Measurements from ENCODE around the gene BDH1. TPM values are rescaled to one million over a fixed set of nuclear protein-coding genes. Genes with fewer than 3 reads are reported as not detected.

BDH1 gene
- total and polyA plus RNA-seq, 5 experiments from 2014 or later, result 19.1 to 79.0 (median 30.9) TPM

- POLR2A ChIA-PET, result no interaction called here
- Mint-ChIP-seq H3K27me3 (peaks cover 10 to 37% (median 16%) of the 10 kb centered on the region in 5 donors), H3K9me3 (no peaks in the 10 kb centered on the region), H3K4me1 (no peaks in the 10 kb centered on the region), H3K4me3 (no peak overlapping the region), H3K36me3 (no peaks in the 10 kb centered on the region), H3K27ac (peak overlapping the region in 1 of 10 donors; percentile 43)
- no peak for DNase-seq
- no peak for ATAC-seq
These were observed 79.7 kb downstream of the BDH1 start for GRCh38 chr3:197475997-197476525.

GRCh38 chr3:197475514-197475913 is 80.3 kb downstream of the BDH1 start:
- no peaks in the 10 kb centered on the region for H3K9me3 Mint-ChIP-seq
- H3K4me3 Mint-ChIP-seq, result no peak overlapping the region
- DNase-seq (no peak), ATAC-seq (no peak)
- no peaks in the 10 kb centered on the region for H3K4me1 Mint-ChIP-seq
- POLR2A ChIA-PET, result no interaction called here
- peak overlapping the region in 1 of 10 donors; percentile 15 for H3K27ac Mint-ChIP-seq
- H3K36me3 Mint-ChIP-seq, result no peaks in the 10 kb centered on the region
- peaks cover 10 to 37% (median 16%) of the 10 kb centered on the region in 5 donors for H3K27me3 Mint-ChIP-seq

- POLR2A ChIA-PET, result no interaction called here
- Mint-ChIP-seq H3K36me3 (no peaks in the 10 kb centered on the region), H3K27me3 (peaks cover 9 to 50% (median 27%) of the 10 kb centered on the region in 5 donors), H3K27ac (peak overlapping the region in 1 of 10 donors; percentile 27), H3K4me1 (no peaks in the 10 kb centered on the region), H3K4me3 (no peak overlapping the region), H3K9me3 (no peaks in the 10 kb centered on the region)
- DNase-seq (no peak), ATAC-seq (no peak)
These were observed 83.6 kb downstream of the BDH1 start for GRCh38 chr3:197472151-197472550.

GRCh38 chr3:197471221-197472010 is 84.4 kb downstream of the BDH1 start:
- H3K27ac Mint-ChIP-seq, result peak overlapping the region in 1 of 10 donors; percentile 31
- ATAC-seq (no peak), DNase-seq (no peak)
- POLR2A ChIA-PET, result no interaction called here
- no peak overlapping the region for H3K4me3 Mint-ChIP-seq
- peaks cover 9 to 45% (median 29%) of the 10 kb centered on the region in 5 donors for H3K27me3 Mint-ChIP-seq
- no peaks in the 10 kb centered on the region for H3K4me1 Mint-ChIP-seq
- no peaks in the 10 kb centered on the region for H3K36me3 Mint-ChIP-seq
- no peaks in the 10 kb centered on the region for H3K9me3 Mint-ChIP-seq

DNA sequence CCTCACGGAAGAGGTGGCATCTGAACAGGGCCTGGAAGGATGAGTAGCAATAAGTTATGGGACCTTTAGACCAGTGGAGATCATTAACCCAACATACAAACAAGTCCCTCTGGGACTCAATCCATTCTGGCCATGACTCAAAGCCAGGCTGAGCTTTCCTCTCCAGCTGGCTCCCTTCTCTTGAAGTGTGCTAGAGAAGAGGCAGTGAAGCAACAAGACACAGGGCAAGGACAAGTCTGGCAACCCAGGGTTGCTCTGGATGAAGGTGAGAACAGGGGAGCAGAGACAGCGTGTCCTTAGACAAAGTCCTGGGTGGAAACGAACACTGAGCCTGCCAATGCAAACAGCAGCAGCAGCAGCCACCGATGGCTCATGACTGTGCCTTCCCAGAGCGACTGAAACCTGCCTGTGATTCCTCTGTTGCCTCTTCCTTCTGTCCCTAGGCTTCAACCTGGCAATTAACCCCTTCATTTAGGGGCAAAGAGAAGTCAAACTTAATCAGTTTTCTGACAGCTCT is 86.8 kb downstream of the BDH1 start:
- no peaks in the 10 kb centered on the region for H3K9me3 Mint-ChIP-seq
- H3K36me3 Mint-ChIP-seq, result no peaks in the 10 kb centered on the region
- no peak overlapping the region for H3K4me3 Mint-ChIP-seq
- ATAC-seq (no peak), DNase-seq (no peak)
- peaks cover 6 to 32% (median 28%) of the 10 kb centered on the region in 5 donors for H3K27me3 Mint-ChIP-seq
- POLR2A ChIA-PET, result no interaction called here
- no peak overlapping the region for H3K27ac Mint-ChIP-seq
- peaks cover 0 to under 1% (median 0%) of the 10 kb centered on the region in 4 donors for H3K4me1 Mint-ChIP-seq

GRCh38 chr3:197468167-197468566 is 87.6 kb downstream of the BDH1 start:
- no peak for ATAC-seq
- Mint-ChIP-seq H3K27me3 (peaks cover 6 to 29% (median 27%) of the 10 kb centered on the region in 5 donors), H3K4me3 (no peak overlapping the region), H3K27ac (no peak overlapping the region), H3K4me1 (peaks cover 0 to 5% (median 3%) of the 10 kb centered on the region in 4 donors), H3K9me3 (no peaks in the 10 kb centered on the region), H3K36me3 (no peaks in the 10 kb centered on the region)
- DNase-seq, result no peak
- POLR2A ChIA-PET, result no interaction called here

DNA sequence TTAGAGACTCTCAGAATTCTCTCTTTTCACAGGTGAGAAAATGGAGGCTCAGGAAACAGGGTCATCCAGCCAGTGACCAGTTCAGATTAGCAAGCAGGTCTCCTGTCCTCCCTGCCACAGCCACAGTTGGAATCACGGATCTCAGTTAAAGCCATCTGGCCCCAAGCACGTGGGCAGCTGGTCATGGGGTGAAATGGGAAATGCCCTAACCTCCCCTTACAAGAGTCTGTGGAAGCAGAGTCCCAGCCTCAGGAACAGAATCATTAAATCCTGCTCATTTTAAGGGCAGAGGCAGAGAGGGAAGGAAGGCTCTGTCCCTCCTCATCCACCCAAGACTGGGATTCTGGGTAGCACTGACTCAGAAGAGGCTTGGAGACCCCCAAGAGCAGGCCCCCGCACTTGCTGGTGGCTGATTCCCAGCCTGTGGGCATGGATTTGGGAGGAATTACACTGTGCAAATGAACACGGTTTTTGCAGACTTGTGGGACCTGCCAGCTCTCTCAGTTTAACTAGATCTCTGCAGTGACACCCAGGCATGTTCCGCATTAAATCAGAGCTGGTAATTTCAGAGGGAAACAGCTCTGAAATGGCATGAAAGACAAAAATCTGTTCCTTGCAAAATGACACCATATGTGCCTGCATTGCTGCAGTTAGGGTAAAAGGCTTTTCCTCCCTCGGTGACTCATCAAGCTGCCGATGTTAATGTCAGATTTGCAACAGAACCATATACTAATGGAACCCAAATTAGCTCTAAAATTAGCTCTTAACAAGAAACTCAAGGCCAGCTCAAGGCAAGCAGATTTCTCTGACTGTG is 89.0 kb downstream of the BDH1 start:
- ATAC-seq (no peak), DNase-seq (no peak)
- Mint-ChIP-seq H3K9me3 (peaks cover 0 to 1% (median 0%) of the 10 kb centered on the region in 9 donors), H3K27ac (no peak overlapping the region), H3K27me3 (peaks cover 3 to 29% (median 27%) of the 10 kb centered on the region in 5 donors), H3K4me1 (peaks cover 0 to 5% (median 3%) of the 10 kb centered on the region in 4 donors), H3K36me3 (no peaks in the 10 kb centered on the region), H3K4me3 (no peak overlapping the region)
- POLR2A ChIA-PET, result no interaction called here

DNA sequence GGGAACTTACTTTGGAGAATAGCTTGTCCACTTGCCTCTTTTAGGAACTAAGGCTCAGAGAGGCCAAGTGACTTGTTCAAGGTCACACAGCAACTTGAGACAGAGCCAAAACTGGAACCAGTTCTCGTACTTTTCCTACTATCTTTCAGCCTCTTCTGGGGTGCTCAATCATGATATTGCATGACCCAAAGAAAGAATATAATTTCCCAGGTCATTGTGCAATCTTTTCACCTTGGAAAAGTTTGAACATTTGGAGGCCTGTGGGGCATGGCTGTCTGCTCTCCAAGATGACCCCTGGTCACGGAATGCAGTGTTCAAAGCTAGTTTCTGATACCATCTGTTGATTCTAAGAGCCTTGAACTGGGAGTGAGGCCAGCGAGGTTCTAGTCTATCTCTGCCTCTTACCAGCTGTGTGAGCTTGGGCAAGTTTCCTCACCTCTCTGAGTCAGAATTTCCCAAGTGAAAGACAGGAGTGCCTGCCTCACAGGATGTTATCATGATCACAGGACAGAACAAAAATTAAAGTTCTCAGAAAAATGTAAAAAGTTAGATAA is 89.7 kb downstream of the BDH1 start:
- Mint-ChIP-seq H3K27me3 (peaks cover 3 to 29% (median 25%) of the 10 kb centered on the region in 5 donors), H3K4me1 (peaks cover 0 to 5% (median 3%) of the 10 kb centered on the region in 4 donors), H3K27ac (no peak overlapping the region), H3K36me3 (no peaks in the 10 kb centered on the region), H3K4me3 (no peak overlapping the region), H3K9me3 (peaks cover 0 to 7% (median 0%) of the 10 kb centered on the region in 9 donors)
- DNase-seq (no peak), ATAC-seq (no peak)
- POLR2A ChIA-PET, result no interaction called here

DNA sequence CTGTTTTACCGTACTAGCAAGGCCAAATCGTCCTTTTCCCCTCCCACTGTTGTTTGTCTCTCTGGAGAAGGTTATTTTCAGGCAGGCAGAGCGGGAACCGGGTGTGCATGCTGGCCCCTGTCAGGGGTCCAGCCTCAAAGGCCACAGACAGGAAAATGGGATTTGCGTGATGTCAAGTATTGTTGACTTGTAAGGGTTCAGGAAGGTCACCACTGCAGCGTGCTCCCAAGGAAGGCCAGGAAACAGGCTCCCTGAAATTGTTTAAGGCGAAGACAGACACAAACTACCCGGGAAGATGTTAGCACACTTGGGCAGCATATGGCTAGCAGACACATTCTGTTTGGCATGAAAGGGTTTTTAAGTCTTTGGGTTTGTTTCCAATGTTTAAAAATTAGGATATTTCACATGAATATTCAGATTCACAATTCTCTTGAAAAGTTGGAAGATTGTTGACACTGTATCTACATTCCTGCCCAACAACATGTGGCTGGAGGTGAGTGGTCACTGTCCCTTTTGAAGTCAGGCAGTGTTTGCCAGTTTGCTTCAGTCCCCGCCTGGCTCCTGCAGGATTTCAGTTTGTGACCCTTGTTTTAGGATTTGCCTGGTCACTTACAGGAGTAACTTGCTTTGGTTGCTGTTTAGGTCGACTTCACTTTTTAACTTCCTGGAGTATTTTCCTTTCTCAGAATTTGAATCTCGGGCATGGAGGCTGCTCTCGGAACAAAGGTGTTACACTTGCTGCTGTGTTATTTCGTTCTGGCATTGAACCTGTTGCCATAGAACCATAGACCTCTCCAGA is 90.4 kb downstream of the BDH1 start:
- POLR2A ChIA-PET, result no interaction called here
- Mint-ChIP-seq H3K4me1 (peaks cover 0 to 5% (median 3%) of the 10 kb centered on the region in 4 donors), H3K9me3 (peaks cover 0 to 9% (median 0%) of the 10 kb centered on the region in 9 donors), H3K36me3 (no peaks in the 10 kb centered on the region), H3K4me3 (no peak overlapping the region), H3K27me3 (peaks cover 3 to 29% (median 25%) of the 10 kb centered on the region in 5 donors), H3K27ac (no peak overlapping the region)
- DNase-seq, result no peak
- ATAC-seq, result no peak

DNA sequence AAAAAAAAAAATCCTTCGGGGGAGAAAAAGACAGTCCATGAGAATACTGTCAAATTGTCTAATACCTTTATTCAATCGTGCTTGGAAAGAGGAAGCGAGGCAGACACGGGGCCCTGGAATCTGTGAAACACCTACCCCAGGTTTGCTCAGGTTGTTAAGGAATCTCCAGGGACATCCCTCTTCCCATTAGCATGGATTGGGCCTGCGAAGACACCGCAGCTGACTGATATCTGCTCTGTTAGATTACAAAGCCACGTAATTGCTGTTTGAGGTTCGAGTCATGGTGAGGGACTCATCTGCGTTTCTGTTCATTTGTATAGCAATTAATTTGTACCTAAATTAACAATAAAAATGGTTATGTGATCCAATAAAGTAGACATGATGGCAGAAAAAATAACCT is 91.0 kb downstream of the BDH1 start:
- Mint-ChIP-seq H3K36me3 (no peaks in the 10 kb centered on the region), H3K27me3 (peaks cover under 1 to 25% (median 22%) of the 10 kb centered on the region in 5 donors), H3K27ac (peak overlapping the region in 1 of 10 donors; percentile 33), H3K4me3 (no peak overlapping the region), H3K9me3 (peaks cover 0 to 9% (median 0%) of the 10 kb centered on the region in 9 donors), H3K4me1 (peaks cover 0 to 5% (median 3%) of the 10 kb centered on the region in 4 donors)
- ATAC-seq (no peak), DNase-seq (no peak)
- POLR2A ChIA-PET, result no interaction called here

- peaks cover 0 to 5% (median 4%) of the 10 kb centered on the region in 4 donors for H3K4me1 Mint-ChIP-seq
- POLR2A ChIA-PET, result no interaction called here
- ATAC-seq, result no peak
These were observed 92.5 kb downstream of the BDH1 start for GRCh38 chr3:197463279-197463678.

GRCh38 chr3:197462808-197463207 is 93.0 kb downstream of the BDH1 start:
- H3K4me3 Mint-ChIP-seq, result no peak overlapping the region
- ATAC-seq (no peak), DNase-seq (no peak)
- peaks cover 0 to 14% (median 0%) of the 10 kb centered on the region in 9 donors for H3K9me3 Mint-ChIP-seq
- POLR2A ChIA-PET, result no interaction called here
- peaks cover 0 to 16% (median 6%) of the 10 kb centered on the region in 5 donors for H3K27me3 Mint-ChIP-seq
- no peaks in the 10 kb centered on the region for H3K36me3 Mint-ChIP-seq
- H3K4me1 Mint-ChIP-seq, result peaks cover 0 to 7% (median 6%) of the 10 kb centered on the region in 4 donors
- H3K27ac Mint-ChIP-seq, result no peak overlapping the region

More at GRCh38 chr3:197463279-197463678, 92.5 kb downstream of the BDH1 start:
- DNase-seq, result no peak
- Mint-ChIP-seq H3K4me3 (no peak overlapping the region), H3K9me3 (peaks cover 0 to 14% (median 0%) of the 10 kb centered on the region in 9 donors), H3K27ac (no peak overlapping the region), H3K27me3 (peaks cover 0 to 20% (median 11%) of the 10 kb centered on the region in 5 donors), H3K36me3 (no peaks in the 10 kb centered on the region)
